GM18870 (cell line): ENCODE data around the gene FTSJ3.

Experiments
- ATAC-seq: cut with Tn5 transposase; IDR thresholded peaks from one replicate; pipeline ENCODE4 v1.9.1; 2021; ENCODE audit warnings: moderate library complexity; ENCODE audit not compliant: unreplicated experiment

Gene FTSJ3

DNA sequence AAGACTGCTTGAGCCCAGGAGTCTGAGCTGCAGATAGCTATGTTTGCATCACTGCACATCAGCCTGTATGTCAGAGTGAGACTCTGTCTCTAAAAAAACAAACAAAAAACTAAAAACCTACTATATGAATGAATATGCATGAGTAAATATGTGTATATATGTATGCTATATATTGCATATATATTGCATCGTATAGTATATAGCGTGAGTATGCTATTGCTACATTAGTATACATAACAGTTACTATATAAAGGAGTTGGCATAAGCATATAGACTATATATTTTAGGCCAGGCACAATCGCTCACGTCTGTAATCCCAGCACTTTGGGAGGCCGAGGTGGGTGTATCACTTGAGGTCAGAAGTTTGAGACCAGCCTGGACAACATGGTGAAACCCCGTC, 37.4 kb downstream of the FTSJ3 start:
- ATAC-seq, result no peak

DNA sequence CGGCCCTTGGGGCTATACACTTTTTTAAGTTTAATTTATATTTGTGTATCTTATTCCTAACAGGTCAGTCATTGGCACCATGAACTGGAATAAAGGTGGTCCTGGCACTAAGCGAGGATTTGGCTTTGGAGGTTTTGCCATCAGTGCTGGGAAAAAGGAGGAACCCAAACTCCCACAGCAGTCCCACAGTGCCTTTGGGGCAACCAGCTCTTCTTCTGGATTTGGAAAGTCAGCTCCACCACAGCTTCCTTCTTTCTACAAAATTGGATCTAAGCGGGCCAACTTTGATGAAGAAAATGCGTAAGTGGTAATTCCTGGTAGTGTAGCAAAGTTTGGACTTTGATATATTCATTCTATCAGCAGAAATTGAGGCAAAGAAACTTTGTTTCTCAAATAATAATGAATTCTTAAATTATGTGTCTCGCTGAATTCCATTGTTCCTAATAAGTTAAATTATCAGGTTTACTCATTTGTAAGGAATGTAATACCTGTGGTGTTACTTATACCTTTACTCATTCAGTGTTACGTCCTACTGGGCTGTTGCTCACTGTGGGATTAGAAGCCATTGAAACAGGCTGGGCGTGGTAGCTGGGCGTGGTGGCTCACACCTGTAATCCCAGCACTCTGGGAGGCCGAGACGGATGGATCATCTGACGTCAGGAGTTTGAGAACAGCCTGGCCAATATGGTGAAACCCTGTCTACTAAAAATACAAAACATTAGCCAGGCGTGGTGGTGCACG, 40.3 kb downstream of the FTSJ3 start:
- ATAC-seq, result no peak

DNA sequence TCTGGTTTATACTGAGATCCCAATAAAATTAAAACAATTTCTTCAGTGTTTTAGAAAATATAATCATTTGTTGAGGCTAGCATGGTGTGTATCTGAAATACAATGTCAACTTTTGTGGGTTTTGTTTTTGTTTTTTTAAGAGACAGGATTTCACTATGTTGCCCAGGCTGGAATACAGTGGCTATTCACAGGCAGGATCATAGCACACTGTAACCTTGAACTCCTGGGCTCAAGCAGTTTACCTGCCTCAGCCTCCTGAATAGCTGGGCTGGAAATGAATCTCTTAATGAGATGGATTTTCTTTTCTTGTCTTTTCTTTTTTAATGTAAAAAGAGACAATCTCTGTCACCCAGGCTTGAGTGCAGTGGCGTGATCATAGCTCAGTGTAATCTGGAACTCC, 41.3 kb downstream of the FTSJ3 start:
- ATAC-seq, result no peak

DNA sequence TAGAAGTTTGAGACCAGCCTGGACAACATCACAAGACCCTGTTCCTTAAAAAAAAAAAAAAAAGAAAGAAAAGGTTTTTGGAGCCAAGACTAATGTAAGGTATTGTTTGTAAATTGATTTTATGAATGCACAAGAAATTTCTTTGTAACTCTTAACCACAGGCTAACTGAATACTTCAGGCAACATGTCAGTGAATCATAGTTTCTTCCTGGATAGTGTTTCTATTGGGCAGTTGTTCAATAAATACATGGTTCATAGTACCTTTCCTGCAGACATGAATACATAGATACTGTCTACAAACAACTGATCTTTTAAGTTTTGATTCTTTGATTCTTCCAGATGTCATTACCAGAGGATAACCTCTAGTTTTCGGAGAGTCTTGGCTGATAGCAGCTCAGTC, 41.9 kb downstream of the FTSJ3 start:
- no peak for ATAC-seq

DNA sequence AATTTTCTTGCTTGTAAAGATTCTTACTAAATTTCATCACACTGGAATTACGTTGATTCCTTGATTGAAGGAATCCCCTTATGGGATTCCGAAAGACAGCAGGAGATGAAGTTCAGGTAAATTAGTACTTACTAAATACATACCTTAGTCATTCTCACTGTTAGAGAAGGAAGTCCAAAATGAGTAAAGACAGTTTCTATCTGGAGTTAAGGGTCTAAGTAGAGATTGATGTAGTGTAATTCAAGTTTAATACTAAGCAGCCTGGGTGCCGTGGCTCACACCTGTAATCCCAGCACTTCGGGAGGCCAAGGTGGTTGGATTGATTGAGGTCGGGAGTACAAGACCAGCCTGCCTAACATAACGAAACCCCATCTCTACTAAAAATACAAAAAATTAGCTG, 43.9 kb downstream of the FTSJ3 start:
- no peak for ATAC-seq

DNA sequence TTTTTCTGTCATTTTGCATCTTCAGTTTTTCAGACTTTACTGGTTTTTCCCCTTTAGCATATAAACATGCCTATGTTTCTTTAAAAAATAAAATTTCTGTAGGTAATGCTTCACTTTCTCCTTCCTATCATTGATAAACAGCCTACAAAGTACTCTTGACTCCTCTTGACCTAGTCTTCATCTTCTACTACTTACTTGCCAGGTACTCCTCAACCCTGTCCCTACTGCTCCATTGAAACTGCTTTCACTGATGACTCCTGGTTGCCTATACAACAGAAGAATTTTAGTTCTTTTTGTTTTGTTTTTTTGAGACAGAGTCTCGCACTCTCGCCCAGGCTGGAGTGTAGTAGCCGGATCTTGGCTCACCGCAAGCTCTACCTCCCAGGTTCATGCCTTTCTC, 46.5 kb downstream of the FTSJ3 start:
- ATAC-seq, result no peak

DNA sequence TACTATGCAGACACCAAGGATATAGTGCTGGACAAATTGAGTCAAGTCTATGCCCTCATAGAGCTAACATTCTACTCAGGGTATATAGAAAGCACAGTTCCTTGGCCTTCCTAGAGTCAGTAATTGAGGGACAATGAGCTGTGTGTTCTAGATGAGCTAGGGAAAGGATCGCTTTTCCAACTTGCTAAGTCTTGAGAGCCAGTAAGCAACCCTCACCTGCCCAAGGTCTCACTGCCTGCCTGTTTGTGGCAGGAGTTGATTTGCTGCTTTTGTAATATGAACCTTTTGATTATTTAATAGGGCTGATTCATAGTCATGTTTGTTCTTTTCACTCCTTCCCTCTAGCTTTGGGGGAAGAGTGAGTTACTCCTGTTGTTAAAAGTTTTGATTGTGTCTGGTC, 47.0 kb downstream of the FTSJ3 start:
- no peak for ATAC-seq

DNA sequence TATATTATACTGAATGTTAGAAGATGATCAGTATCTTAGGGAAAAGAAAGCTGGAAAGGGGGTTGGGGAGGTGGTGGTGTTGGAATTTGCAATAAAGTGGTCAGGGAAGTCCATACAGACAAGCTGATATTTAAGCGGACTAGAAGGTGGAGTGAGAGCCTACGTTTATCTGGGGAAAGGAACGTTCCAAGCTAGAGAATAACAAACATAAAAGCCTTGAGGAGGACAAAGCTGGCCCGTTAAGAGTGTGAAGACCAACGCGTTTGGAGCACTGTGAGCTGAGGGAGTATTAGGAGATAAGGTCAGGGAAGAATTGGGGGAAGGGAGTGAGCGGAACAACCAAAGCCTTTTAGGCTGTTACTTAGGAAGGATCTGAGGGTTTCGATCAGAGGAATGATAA, 52.0 kb downstream of the FTSJ3 start:
- no peak for ATAC-seq

DNA sequence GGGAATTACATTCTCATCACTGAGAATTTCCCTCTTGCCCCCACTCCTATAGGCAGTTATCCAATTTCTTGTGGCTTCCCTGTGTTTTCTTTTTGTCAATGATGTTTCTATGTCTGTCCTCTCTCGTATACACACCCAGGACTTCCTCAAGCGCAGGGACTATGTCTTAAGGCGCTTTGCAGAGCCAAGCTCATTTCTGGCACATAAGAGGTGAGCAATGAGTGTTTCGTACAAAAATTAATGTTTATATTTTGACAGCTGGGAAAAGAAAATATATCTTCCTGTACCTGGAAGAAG, 52.5 kb downstream of the FTSJ3 start:
- ATAC-seq, result no peak

DNA sequence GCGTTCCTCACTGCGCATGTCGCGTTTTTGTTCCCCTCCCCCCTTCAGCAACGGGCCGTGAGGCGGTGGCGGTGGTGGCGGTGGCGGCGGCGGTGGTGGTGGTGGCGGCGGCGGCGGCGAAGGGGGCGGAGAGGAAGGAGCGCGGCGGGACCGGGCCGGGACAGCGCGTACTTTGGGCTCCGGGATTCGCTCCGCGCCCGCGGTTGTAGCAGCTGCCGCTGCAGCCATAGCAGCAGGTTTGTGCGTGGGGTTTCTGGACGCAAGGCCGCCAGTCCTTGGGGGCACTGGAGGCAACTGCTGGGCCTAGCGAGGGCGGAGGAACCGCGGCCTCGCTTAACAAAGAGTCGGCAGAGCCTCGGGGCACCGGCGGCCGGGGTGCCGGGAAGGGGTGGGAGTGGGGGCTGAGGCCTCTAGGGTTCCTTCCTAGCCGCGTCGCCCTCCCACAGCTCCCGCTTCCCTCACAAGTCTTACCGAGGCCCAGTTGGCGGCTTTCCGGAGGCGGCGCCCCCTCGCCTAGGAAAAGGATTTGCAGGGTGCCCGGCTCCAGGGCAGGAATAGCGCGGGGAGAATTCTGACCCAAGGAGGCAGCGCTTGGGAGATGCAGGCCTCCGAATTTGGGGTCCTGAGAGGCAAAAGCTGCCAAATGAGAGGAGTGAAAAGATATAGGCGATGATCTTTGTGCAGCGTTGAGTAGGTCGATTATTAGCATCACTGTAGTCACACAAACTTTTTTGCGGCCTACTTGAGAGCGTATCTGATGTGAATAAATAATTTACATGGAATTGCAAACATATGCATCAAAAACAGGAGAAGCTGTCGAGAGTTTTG, 53.1 kb downstream of the FTSJ3 start, which contains the start of gene DDX42:
TSS of gene DDX42 (plus strand) at position 30 of the 828 bp plus-strand sequence. CDS start 12,880 bp downstream, outside the sequence.
- no peak for ATAC-seq

DNA sequence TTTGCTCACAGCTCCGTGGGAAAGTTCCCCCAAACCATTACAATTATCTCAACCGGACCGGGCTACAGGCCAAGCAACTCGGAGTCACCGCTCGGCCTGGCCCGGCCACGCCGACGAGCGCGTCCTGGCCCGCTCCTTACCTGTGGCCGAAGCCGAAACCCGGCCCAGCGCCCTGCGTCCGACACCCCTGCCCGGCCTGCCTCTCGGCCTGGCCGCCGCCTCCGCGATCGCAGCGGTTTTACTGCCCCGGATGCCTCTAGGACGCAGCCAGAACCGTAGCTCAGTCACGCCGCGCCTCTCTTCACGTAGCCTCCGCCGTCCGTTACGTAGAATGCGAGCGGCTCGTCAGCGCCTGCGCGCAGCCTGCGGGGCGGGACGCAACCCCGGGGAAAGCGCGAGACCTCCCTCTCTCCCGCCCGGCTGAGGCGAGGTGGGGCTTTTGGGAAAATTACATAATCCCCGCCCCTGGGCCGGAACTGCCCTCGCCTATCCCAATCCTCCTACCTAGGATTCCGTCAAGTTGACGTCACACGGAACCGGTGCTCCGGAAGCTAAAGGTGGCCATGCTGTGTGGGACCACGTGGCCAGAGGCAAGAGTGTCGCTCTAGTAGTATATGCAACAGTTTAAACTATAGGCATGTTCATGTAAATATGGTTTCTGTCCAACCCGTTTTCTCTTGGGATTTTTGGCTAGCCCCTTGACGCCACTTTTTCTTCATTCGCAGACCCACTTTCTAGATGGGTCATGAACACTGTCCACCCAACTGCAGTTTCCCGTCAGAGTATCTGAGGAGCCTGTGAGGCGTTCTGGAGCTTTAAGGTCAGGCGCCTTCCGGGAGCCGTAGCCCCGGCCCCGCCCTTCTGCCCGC, 54.0 kb downstream of the FTSJ3 start, which contains the start of gene CCDC47:
TSS of gene CCDC47 (minus strand) at position 326 of the 869 bp plus-strand sequence. CDS start 7,422 bp downstream, outside the sequence.
- ATAC-seq, result peak; percentile 93

DNA sequence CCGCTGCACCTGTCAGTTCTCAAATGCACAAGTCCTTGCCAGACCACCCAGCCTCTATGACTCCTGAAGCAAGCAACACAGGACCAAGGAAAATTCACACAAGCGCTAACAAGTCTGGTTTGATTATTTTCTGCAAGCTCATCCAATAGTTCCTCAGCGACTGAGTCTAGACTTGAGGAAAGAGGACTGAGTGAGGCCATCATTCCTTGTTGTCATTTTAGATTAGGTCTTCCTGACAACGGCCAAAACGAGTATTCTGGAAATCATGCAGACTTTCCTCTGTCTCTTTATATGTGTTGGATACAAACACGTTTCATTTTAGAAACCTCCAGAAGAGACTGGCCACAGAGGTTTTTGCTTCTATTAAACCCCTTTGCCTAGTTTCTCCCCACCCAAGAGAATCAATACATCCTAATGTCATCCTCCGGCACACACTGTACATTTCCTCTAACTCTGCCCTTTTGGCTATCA, 54.6 kb downstream of the FTSJ3 start:
- no peak for ATAC-seq
